Nephron progenitor cell (in vitro differentiated cells): ENCODE measurements around the gene SH3TC2.

Experiments
- DNase-seq: peaks from one replicate; pipeline ENCODE4 v3.0.0; 2021
- H3K27ac Mint-ChIP-seq: 2 replicates; pipeline ENCODE4 v1.8.0; 2021; ENCODE audit warnings: mild to moderate bottlenecking, moderate library complexity, mixed read lengths
- H3K27me3 Mint-ChIP-seq: 2 replicates; pipeline ENCODE4 v1.8.0; 2021; ENCODE audit warnings: mild to moderate bottlenecking, low read depth, mixed read lengths; ENCODE audit not compliant: poor library complexity
- H3K36me3 Mint-ChIP-seq: 2 replicates; pipeline ENCODE4 v1.8.0; 2021; ENCODE audit warnings: low read depth, mixed read lengths
- H3K4me1 Mint-ChIP-seq: 2 replicates; pipeline ENCODE4 v1.8.0; 2021; ENCODE audit warnings: mixed read lengths
- H3K4me3 Mint-ChIP-seq: 2 replicates; pipeline ENCODE4 v1.8.0; 2021; ENCODE audit warnings: mild to moderate bottlenecking, moderate library complexity, mixed read lengths
- H3K9me3 Mint-ChIP-seq: 2 replicates; pipeline ENCODE4 v1.8.0; 2021; ENCODE audit warnings: mild to moderate bottlenecking, moderate library complexity, mixed read lengths
- CTCF ChIP-seq: fragments of 200-600 bp; sonication (generic); IDR thresholded peaks from 2 replicates; pipeline ENCODE4 v1.5.0; 2021; ENCODE audit warnings: antibody characterized with exemption

Gene SH3TC2

GRCh38 chr5:148970876-148971275, 92.0 kb downstream of the SH3TC2 start:
- TF ChIP-seq CTCF: no peak
- no peaks in the 10 kb centered on the region for H3K4me1 Mint-ChIP-seq
- no peak overlapping the region for H3K27ac Mint-ChIP-seq
- peaks cover 15% of the 10 kb centered on the region for H3K27me3 Mint-ChIP-seq
- no peaks in the 10 kb centered on the region for H3K9me3 Mint-ChIP-seq
- no peaks in the 10 kb centered on the region for H3K36me3 Mint-ChIP-seq
- DNase-seq: no peak
- no peak overlapping the region for H3K4me3 Mint-ChIP-seq

- no peaks in the 10 kb centered on the region for H3K4me1 Mint-ChIP-seq
- no peak for DNase-seq
- no peak overlapping the region for H3K4me3 Mint-ChIP-seq
- peaks cover 15% of the 10 kb centered on the region for H3K27me3 Mint-ChIP-seq
- no peak overlapping the region for H3K27ac Mint-ChIP-seq
- H3K9me3 Mint-ChIP-seq: no peaks in the 10 kb centered on the region
- no peak for TF ChIP-seq CTCF
- no peaks in the 10 kb centered on the region for H3K36me3 Mint-ChIP-seq
Measured at GRCh38 chr5:148970228-148970627, 92.6 kb downstream of the SH3TC2 start.

GRCh38 chr5:148969291-148969690, 93.6 kb downstream of the SH3TC2 start:
- no peak for TF ChIP-seq CTCF
- Mint-ChIP-seq H3K36me3 (no peaks in the 10 kb centered on the region), H3K27me3 (peaks cover 12% of the 10 kb centered on the region), H3K4me1 (no peaks in the 10 kb centered on the region), H3K9me3 (no peaks in the 10 kb centered on the region), H3K4me3 (no peak overlapping the region), H3K27ac (no peak overlapping the region)
- no peak for DNase-seq

- DNase-seq: no peak
- H3K27me3 Mint-ChIP-seq: peaks cover 12% of the 10 kb centered on the region
- no peak overlapping the region for H3K4me3 Mint-ChIP-seq
- H3K4me1 Mint-ChIP-seq: no peaks in the 10 kb centered on the region
- no peaks in the 10 kb centered on the region for H3K9me3 Mint-ChIP-seq
- no peak overlapping the region for H3K27ac Mint-ChIP-seq
- no peak for TF ChIP-seq CTCF
- H3K36me3 Mint-ChIP-seq: no peaks in the 10 kb centered on the region
Measured at GRCh38 chr5:148968311-148968710, 94.6 kb downstream of the SH3TC2 start.

GRCh38 chr5:148967783-148968182, 95.1 kb downstream of the SH3TC2 start:
- Mint-ChIP-seq H3K27me3 (peaks cover 14% of the 10 kb centered on the region), H3K36me3 (no peaks in the 10 kb centered on the region), H3K27ac (no peak overlapping the region), H3K4me3 (no peak overlapping the region), H3K9me3 (no peaks in the 10 kb centered on the region), H3K4me1 (no peaks in the 10 kb centered on the region)
- no peak for TF ChIP-seq CTCF
- no peak for DNase-seq

GRCh38 chr5:148966938-148967337, 95.9 kb downstream of the SH3TC2 start:
- Mint-ChIP-seq H3K27ac (no peak overlapping the region), H3K4me1 (no peaks in the 10 kb centered on the region), H3K4me3 (no peak overlapping the region), H3K9me3 (no peaks in the 10 kb centered on the region), H3K27me3 (peaks cover 13% of the 10 kb centered on the region), H3K36me3 (no peaks in the 10 kb centered on the region)
- DNase-seq: no peak
- no peak for TF ChIP-seq CTCF
